SW480 (cell line): ENCODE data around the gene SLF1.

ENCODE experiments used
- DNase-seq: peaks from one replicate; pipeline ENCODE4 v3.0.0-alpha.2; 2016; ENCODE audit warnings: low spot score

Gene SLF1

GRCh38 chr5:94711785-94712184, 93.3 kb downstream of the SLF1 start:
- no peak for DNase-seq

GRCh38 chr5:94715768-94716167, 97.3 kb downstream of the SLF1 start:
- no peak for DNase-seq

- DNase-seq: no peak
These were observed 106.7 kb downstream of the SLF1 start for GRCh38 chr5:94725142-94725541.

GRCh38 chr5:94731471-94731870, 113.0 kb downstream of the SLF1 start:
- DNase-seq: no peak

- no peak for DNase-seq
These were observed 118.0 kb downstream of the SLF1 start for GRCh38 chr5:94736498-94736897.

GRCh38 chr5:94740286-94740685, 121.8 kb downstream of the SLF1 start:
- no peak for DNase-seq

GRCh38 chr5:94742852-94743251, 124.4 kb downstream of the SLF1 start:
- no peak for DNase-seq

- no peak for DNase-seq
These were observed 126.4 kb downstream of the SLF1 start for GRCh38 chr5:94744906-94745305.

- DNase-seq: no peak
These were observed 127.6 kb downstream of the SLF1 start for GRCh38 chr5:94745786-94746730.

- no peak for DNase-seq
These were observed 128.3 kb downstream of the SLF1 start for GRCh38 chr5:94746731-94747124.
